GM19324 (cell line): ENCODE results near the gene UFSP2.

Experiments
- ATAC-seq: cut with Tn5 transposase; IDR thresholded peaks from one replicate; pipeline ENCODE4 v1.9.1; 2021; ENCODE audit warnings: mild to moderate bottlenecking, moderate library complexity; ENCODE audit not compliant: unreplicated experiment, low FRiP score

The UFSP2 gene, protein sequence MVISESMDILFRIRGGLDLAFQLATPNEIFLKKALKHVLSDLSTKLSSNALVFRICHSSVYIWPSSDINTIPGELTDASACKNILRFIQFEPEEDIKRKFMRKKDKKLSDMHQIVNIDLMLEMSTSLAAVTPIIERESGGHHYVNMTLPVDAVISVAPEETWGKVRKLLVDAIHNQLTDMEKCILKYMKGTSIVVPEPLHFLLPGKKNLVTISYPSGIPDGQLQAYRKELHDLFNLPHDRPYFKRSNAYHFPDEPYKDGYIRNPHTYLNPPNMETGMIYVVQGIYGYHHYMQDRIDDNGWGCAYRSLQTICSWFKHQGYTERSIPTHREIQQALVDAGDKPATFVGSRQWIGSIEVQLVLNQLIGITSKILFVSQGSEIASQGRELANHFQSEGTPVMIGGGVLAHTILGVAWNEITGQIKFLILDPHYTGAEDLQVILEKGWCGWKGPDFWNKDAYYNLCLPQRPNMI

DNA sequence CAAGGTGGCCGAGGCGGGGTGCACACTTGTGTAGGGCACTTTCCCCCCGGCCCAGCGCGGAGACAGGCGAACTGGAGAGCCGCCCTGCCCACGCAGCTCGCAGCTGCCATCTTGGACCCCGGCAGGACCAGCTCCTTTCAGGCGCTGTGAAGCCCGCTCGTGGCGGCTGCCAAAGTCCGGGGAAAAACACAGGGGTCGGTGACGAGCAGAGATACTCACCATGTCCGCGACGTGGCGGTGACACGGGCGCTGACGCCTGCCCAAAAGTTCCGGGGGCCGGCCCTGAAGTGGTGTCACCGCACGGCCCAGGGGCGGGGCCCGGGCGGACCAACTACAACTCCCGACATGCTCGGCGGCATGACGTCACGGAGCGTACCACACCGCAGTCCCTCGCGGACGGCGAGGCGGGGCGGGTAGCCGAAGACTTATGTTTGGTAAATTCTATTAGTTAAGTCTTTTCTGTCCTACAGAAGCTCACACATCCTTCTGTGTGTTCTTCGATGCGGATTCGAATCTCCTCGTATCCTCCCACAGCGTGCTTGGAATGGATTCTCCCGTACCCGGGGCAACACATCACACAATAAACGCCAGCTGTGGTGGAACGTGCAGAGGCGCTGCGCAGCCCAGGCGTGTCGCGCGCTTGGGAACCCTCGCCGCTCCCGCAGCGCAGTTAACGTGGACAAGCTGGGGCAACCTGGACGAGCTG is at the start of gene UFSP2:
UFSP2 (minus strand) TSS at position 318 of the 706 bp plus-strand sequence; CDS start at position 222, 96 bp downstream.
- peak; percentile 96 for ATAC-seq

DNA sequence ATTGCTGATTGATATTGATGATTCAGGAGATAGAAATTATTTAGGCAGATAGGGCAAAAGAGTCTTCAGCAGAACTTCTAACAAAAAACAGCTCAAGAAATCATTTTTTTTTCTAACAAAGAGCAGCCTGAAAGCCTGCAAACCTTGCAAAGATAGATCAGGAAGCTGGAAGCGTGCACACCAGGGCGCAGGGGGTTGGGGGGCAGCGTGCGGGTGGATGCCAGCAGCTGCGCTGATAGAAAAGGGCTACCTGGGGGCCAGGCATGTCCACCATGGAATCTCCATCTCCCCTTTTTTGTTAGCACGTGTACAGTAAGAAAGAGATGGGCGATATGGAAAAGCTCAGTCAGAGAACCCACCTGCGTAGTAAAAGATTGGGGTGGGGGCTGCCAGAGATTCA is 47.5 kb upstream of the UFSP2 start:
- ATAC-seq = no peak

DNA sequence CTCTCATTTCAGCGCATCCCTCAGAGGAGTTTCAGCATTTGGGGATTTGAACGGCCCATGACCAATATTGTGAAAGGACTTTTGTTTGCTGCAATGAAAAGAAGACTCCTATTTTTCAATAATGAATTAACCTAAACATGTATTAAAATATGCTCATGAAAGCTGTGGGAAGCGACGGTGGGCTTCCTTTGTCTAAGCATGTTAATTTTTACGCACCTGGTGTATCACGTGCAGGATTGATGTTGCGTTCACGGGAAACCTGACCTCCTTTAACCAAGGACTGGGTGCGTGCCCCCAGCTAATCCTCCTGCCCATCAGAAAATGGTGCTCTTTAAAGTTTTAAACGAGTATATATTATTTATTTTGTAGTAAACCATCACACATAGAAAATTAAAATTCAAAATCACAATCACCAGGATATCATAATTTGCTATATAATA is 46.4 kb upstream of the UFSP2 start:
- ATAC-seq = no peak

DNA sequence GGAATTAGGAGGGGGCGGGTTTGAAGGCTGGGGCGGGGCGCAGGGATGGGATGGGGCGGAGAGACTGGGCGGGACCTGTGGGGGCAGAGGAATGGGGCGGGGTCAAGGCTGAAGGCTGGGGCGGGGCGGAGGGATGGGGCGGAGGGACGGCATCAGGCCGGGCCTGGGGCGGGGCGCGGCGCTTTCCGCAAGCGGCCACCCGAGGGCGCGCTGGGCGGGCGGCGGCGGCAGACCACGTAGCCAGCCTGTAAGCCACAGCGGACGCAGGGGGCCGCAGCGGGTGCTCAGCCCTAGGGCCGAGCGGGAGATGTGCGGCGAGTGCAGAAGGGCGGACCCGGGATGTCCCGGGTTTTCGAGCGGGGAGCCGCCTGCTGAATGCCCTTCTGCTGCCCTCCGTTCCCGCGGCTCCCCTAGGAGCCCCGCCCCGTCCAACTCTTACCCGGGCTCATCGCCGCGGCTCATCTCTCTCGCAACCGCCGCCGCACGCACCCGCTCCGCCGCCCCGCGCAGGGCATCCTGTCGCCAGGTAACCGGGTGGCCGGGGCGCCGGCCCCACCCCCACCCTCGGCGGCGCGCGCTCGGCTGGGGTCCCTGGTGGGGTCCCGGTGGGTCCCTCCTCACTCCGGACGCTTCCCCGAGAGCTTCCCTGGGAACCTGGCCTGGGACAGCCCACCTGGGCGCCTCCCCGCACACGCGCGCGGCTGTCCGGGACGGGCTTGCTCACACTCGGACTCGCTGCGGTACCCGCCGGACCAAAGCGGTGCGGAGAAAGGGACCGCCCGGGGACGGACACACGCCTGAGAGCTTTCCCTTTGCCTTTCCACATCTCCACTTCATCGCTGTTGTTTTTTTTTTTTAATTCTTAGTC is 45.7 kb upstream of the UFSP2 start, which contains the start of gene CCDC110:
CCDC110 (minus strand) TSS at position 499 of the 868 bp plus-strand sequence; CDS start at position 449, 50 bp downstream.
- ATAC-seq = peak; percentile 92

DNA sequence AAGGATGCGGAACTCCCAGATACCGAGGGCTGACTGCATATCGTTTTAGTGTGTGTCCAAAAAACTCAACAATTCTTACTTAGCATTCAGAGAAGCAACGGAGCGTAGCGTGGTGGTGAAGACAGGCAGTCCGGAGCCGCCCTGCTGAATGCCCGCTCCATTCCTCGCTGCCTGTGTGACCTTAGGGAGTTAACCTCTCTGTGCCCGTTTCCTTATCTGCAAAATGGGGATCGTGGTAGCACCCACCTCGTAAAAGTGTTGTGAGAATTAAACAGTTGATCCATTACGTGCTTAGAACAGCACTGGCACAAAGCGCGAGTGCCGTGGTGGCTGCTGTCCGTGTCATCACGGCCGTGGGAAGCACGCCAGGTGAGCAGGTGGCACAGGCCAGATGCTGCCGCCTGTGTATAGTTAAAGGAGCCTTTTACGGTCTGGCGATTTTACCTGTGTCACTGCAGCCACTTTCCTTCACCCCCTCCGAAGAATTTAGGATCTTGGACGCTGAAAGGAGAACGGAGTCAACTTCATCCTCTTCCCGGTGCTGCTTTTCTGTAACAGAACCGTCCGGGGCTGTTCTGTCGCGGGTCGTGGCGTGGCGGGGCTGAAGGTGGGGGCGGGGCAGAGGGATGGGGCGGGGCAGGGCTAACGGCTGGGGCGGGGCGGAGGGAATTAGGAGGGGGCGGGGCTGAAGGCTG is 44.9 kb upstream of the UFSP2 start:
- peak; percentile 2 for ATAC-seq

DNA sequence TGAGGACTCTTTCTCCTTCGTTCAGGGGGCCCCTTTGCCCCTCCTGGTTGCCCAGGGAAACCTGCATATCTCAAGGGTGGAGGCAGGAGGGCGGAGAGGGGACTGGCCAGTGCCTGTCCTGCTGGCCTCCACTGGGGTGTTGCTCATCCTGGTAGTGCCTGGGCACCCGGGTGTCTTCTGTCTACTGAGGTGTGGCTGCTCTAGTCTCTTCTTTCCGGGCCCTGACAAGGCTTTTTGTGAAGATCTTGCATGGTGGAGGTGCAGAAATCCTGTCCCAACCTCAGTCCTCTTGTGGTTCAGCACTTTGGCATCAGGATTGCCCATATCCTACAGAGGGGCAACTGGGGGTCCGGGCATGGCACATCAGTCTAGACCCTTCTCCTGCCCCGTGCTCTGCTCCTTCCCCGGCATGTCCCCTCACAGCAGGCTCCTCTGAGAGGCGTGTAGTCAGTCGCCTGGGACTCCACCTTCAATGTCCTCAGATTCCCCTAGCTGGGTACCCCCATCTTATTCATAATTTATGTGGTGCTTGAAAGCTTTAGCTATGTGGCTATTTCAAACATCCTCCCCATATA is 43.9 kb upstream of the UFSP2 start:
- no peak for ATAC-seq

DNA sequence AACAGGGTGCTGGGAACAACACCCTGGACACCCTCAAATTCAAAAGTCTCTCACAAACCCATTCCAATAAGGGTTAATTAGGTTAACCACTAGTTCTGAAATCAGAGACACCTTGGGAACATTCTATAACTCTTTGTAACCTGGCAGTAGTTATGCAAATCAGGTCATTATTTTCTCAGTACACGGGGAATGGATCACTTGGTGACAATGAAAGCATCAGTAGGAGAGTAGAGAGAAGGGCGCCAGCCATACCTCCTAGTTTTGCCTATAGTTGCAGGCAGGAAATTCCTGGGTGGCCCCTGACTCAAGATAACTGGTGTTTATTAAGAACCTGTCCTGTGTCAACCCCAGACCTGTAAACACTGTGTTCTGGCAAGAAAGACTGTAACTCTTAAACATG is 43.2 kb upstream of the UFSP2 start:
- no peak for ATAC-seq

DNA sequence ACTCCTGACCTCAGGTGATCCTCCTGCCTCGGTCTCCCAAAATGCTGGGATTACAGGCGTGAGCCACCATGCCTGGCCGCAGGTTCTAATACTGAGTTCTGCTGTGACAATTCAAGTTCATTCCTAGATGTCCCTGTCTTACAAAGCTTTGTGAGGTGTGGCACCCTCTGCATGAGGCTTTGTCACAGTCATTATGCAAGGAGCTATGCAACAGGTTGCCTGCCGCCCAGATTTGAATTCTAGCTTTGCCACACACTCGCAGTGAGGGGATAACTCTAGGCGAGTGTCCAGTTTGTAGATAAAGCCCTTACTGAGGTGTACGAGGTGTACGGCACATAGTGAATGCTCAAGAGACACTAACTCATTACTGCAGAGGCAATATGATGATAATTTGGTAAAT is 42.2 kb upstream of the UFSP2 start:
- no peak for ATAC-seq

DNA sequence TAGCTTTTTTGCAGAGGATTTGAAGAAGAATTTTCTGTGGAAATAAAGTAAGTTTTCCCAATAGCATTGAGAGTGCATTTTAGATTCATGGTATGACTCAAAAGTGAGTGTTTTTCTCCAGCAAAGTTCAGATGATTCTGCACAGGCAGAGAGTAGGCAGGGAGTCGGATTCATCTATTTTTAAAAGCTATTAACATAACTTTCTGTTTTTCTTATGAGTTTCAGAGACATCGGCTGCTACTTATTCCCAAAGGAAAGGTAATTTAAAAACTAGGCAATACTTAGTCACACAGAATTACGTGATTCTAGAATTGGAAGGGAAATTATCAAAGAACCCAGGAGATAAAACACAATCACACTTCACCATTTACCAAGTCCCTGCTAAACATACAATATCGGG is 41.3 kb upstream of the UFSP2 start:
- ATAC-seq = no peak

DNA sequence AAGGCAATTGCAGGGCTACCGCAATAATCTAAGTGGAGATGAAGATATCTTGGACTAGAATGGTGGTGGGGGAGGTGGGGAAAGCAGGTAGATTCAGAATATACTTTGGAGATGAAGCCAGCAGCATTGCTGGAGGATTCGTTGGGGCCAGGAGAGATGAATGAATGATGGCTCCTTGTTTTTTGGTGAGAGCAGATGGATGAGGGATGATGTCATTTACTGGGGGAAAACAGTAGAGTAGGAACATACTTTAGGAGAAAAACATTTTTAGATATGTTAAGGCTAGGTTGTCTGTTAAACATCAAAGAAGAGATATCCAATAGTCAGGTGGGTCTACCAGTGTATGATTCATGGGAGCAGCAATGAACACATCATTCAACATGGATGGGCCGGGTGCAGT is 39.9 kb upstream of the UFSP2 start:
- no peak for ATAC-seq

DNA sequence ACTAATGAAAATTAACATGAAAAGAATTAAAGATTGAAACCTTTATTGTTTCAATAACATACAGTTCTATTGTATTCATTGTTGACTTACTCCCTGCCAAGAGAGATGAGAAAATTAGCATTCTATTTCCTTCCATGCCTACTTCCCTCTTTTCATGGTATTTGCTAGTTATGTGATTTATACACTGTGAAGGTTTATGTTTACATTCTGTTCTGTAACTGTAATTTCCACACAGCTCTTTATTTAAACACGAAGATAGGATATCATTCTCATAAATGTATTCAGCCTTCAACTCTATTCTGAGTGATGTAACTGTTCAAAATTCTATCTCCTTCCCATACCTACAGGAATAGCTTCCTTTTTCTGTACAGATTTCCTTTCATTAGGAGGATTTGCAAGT is 39.1 kb upstream of the UFSP2 start:
- no peak for ATAC-seq

DNA sequence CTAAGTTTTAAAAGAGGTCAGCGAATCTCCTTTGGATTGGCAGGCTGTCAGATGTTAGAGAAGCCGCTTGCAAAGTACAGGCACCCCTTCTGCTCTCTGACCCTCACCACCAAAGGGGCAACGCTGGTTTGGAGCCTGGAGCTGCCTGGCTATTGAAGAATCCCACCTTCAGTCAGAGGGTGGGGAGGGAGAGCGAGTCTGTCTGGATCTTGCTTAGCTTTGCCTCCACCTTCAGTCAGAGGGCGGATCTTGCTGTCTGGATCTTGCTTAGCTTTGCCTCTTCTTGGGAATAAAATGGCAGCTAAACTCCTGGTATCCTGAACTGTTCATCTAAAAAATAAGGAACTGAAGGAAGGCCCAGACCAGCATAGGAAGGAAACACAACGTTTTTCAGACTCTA is 38.4 kb upstream of the UFSP2 start:
- no peak for ATAC-seq

DNA sequence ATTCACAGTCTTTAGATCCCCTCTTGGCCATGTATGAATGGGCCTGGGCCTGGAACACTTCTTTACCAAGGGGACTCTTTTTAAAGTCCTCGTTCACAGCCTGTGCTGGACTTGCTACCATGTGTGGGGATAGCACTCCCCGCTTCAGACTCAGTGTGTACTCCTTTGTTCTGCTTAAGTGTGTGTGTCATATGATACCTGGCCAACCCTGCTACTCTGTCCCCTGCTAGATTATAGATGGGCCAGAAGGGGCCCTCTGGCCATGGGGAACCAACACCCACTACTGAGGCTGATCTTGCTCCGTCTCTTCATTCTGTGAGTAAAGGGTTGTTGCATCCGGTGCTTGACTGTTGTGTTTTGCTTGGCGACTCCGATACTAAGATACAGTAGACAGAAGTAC is 37.8 kb upstream of the UFSP2 start:
- no peak for ATAC-seq

DNA sequence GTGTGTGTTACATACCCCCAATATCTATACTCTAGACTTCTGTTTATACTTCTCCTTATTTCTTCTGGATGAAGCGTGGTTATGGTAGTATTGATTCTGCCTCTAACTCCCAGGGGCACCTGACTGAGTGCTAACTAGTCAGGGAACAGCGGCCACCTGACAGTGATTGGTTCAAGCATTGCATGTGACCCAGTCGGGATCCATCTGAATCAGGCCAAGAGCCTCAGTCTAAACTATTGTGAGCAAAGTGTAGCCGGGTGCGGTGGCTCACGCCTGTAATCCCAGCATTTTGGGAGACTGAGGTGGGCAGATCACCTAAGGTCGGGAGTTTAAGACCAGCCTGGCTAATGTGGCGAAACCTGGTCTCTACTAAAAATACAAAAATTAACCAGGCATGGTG is 35.8 kb upstream of the UFSP2 start:
- no peak for ATAC-seq

DNA sequence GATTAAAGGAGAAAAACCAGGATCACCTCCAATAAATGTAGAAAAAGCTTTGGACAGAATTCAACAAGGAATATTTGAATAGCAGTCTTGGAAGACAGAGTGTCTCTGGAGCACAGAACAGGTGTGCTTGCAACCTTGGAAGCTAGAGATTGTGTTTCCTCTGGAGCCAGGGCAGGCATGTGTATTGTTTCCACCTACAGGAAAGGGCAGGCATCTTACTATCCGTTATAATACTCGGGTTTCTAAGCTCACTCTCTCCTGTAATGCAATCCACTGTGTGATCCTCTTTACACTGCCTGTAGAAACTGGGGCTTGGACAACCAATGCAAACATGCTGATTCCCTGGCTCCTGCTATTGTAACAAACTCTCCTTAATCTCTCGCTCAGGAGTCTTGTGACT is 31.4 kb upstream of the UFSP2 start:
- ATAC-seq = no peak

DNA sequence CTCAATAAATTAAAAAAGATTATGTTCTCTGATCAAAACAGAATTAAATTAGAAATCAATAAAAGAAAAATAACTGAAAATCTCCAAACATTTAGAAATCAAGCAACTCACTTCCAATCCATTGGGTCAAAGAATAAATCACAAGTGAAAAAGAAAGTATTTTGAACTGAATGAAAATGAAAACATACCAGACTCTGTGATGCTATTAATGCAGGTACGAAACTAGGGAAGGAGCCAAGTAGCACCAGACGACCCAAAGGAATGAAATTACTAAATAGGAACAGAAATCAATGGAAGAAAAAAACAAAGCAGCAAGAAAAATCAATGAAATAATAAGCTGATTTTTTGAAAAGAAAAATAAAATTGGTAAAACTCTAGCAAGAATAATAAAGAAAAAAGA is 30.4 kb upstream of the UFSP2 start:
- ATAC-seq = no peak

DNA sequence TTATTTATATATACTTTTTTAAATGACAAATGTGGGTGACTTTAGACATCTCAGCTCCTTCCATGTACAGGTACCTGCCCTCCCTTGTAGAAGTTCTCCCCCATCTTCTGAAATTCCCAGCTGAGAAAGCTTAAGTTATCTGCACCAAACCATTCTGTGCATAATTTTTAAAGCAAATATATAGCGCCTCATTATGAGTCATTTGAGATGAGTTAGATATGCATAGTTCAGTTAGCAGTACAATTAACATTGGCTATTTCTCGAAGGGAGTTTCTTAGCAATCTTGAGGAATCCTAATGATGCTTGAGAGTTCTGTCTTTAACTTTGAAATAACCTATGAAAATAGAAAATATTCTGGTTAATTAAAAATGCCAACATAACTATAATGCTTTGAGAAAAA is 19.4 kb upstream of the UFSP2 start:
- no peak for ATAC-seq

DNA sequence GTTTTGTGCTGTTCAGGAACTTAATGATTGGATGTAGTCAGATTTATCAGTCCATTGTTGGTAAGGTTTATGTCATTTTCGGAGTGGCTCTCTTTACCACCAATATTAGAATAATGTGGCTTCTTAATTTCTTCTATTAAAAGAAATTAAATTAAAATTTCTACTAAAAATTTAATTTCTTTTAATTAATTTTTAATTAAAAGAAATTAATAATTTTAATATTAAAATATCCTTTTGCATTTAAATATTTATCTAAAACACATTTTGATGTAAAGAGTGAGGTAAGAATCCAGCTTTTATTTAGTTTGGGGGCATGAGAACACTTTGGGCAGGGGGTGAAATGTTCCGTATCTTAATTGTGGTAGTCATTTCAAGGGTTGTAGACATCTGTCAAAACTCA is 15.7 kb upstream of the UFSP2 start:
- no peak for ATAC-seq

DNA sequence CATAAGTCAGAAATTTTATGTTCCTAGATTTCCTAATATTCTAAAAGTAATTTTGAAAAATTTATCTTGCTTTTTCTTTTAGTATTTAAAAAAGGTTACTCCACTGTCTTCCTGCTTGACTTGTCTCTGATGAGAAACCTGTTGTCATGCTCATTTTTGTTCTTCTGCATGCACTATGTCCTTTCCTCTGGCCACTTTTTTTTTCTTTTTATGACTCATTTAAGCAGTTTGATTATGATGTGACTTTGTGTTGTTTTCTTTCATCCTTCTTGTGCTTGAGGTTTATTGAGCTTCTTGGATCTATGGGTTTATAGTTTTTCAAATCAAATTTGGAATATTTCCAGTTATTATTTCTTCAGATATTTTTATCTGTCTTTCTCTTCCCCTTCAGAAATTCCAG is 12.0 kb upstream of the UFSP2 start:
- ATAC-seq = no peak

DNA sequence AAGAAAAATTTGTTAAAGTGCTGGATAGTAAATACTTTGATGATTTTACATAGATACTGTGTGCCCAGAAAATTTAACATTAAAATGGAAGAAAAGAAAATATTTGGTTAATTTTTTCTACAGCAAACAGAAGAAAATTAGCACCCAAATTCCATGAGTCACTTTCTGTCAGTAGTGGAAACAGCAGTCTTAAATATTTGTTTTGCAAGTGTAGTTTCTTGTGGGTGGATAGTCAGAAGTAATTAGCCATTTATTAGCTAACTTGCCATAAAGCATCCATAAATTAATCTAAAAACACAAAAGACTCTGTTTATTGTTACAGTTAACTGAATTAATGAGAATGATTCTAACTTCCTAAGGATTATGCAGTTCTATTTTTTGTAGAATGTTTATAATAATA is 9.7 kb upstream of the UFSP2 start:
- ATAC-seq = no peak
